Thymus (tissue), 11 donors: ENCODE measurements around the gene TBC1D7. TPM values are rescaled to one million over a fixed set of nuclear protein-coding genes. Genes with fewer than 3 reads are reported as not detected.

Source experiments
- DNase-seq, 9 donors: peaks; one replicate each; pipeline ENCODE4 v3.0.0-alpha.2; 2013; ENCODE audit warnings: low spot score in 9 of 9, low read depth in 6 of 9, missing footprints in 1 of 9
- H3K27ac ChIP-seq, 2 donors: one replicate each; pipeline ENCODE4 v1.5.1; 2013; ENCODE audit warnings: control low read depth in 1 of 2, low read depth in 1 of 2, low read length in 1 of 2, mild to moderate bottlenecking in 1 of 2, moderate library complexity in 1 of 2
- H3K27me3 ChIP-seq, 2 donors: one replicate each; pipeline ENCODE4 v1.5.1; 2013; ENCODE audit warnings: low read length in 1 of 2; ENCODE audit not compliant: control insufficient read depth in 2 of 2, insufficient read depth in 1 of 2
- H3K36me3 ChIP-seq, 2 donors: one replicate each; pipeline ENCODE4 v1.5.1; 2013; ENCODE audit warnings: low read length in 1 of 2, mild to moderate bottlenecking in 1 of 2, moderate library complexity in 1 of 2; ENCODE audit not compliant: control insufficient read depth in 2 of 2, insufficient read depth in 2 of 2
- H3K4me1 ChIP-seq, 2 donors: one replicate each; pipeline ENCODE4 v1.5.1; 2013; ENCODE audit warnings: low read length in 2 of 2; ENCODE audit not compliant: control insufficient read depth in 2 of 2, insufficient read depth in 2 of 2
- H3K4me3 ChIP-seq, 2 donors: one replicate each; pipeline ENCODE4 v1.5.1; 2013; ENCODE audit warnings: low read length in 2 of 2, control low read depth in 1 of 2, mild to moderate bottlenecking in 1 of 2
- H3K9me3 ChIP-seq, 2 donors: one replicate each; pipeline ENCODE4 v1.5.1; 2013; ENCODE audit warnings: low read length in 1 of 2, mild to moderate bottlenecking in 1 of 2; ENCODE audit not compliant: control insufficient read depth in 2 of 2, insufficient read depth in 1 of 2
- WGBS: extraction: QIAGEN DNeasy Blood & Tissue Kit; methylation state at CpG from one replicate; pipeline ENCODE4 v1.1.7; 2013; 5-methylcytosine and 5-hydroxymethylcytosine counted together
- polyA plus RNA-seq: library from polyadenylated mRNA; stranded (reverse); fragments of 200-250 nt; gene quantifications from one replicate; pipeline ENCODE4 v1.2.3, GENCODE V29; 2013
- total RNA-seq: library from RNA; stranded (reverse); fragments of 120-200 nt; gene quantifications from one replicate; pipeline ENCODE4 v1.2.4, GENCODE V29; 2013
- donor health status: healthy.

Gene TBC1D7
- total and polyA plus RNA-seq, 2 donors = 17.1 to 20.6 TPM

DNA sequence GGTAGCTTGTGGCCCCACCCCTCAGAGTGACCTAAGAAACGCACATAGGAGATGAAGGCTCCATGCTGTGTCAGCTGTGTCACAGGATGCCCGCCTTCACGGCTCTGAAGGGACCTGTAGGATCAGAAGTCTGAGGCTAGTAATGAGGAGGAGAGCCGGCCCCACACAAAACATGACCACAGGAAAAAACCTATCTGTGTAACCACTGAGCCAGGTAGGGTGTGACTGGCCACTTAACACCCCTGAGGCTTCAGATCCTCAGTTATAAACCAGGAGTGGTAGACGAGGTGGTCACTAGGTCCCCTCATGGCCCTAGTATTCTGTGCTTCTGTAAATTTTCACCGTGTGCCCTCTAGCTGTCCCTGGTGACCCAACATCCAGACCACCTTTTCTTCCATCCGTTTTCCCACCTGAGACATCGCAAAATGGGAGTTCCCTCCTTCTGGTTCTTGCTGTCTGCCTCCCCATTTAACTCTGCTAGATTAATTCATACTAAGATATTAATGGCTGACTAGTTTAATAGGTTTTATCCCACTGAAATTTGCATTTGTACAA, 52.8 kb downstream of the TBC1D7 start:
- 79% methylated on average over 8 of the region's 8 CpGs for WGBS
- no peaks in the 10 kb centered on the region for H3K36me3 ChIP-seq
- no peak overlapping the region for H3K4me3 ChIP-seq
- H3K27me3 ChIP-seq = peaks cover 0 to 11% of the 10 kb centered on the region in 2 donors
- no peak overlapping the region for H3K27ac ChIP-seq
- H3K4me1 ChIP-seq = peaks cover 0 to 18% of the 10 kb centered on the region in 2 donors
- no peak for DNase-seq
- no peaks in the 10 kb centered on the region for H3K9me3 ChIP-seq

DNA sequence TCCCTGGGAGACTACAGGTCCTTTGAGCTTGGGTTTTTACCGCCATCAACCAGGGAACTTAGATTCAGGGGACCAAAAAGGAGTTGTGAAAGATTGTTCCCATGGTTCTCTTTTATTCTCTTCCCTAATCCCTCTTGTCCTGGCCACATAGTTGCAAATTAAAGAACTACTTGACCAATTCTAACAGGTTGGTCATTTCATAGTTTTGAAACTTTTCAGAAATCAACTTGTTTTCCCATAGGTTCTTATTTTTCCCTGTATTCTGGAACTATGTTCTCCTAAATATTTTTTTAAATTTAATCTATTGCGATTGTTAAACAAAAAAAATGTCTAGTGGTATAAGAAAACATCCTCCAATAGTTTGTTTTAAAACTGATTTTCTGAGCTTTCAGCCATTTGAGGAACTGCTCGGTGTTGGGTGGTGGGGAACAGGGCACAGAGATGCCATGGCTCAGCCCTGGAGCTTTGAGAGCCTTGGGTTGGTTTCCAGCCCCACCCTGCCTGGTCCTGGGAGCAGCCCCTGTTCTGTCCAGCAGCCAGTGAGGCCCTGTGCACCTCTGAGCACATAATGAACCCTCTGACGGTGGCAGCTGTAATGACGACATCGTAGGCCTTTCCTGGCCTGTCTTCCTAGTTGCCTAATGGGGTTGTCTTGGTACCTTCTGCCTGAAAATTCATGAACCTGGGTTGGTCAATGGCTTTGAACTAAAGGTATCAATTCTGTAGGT, 53.5 kb downstream of the TBC1D7 start:
- Histone ChIP-seq H3K27ac (no peak overlapping the region), H3K27me3 (peaks cover 0 to 11% of the 10 kb centered on the region in 2 donors), H3K9me3 (no peaks in the 10 kb centered on the region), H3K4me1 (peaks cover 0 to 13% of the 10 kb centered on the region in 2 donors), H3K4me3 (no peak overlapping the region), H3K36me3 (no peaks in the 10 kb centered on the region)
- WGBS = 75% methylated on average over 6 of the region's 6 CpGs
- no peak for DNase-seq

DNA sequence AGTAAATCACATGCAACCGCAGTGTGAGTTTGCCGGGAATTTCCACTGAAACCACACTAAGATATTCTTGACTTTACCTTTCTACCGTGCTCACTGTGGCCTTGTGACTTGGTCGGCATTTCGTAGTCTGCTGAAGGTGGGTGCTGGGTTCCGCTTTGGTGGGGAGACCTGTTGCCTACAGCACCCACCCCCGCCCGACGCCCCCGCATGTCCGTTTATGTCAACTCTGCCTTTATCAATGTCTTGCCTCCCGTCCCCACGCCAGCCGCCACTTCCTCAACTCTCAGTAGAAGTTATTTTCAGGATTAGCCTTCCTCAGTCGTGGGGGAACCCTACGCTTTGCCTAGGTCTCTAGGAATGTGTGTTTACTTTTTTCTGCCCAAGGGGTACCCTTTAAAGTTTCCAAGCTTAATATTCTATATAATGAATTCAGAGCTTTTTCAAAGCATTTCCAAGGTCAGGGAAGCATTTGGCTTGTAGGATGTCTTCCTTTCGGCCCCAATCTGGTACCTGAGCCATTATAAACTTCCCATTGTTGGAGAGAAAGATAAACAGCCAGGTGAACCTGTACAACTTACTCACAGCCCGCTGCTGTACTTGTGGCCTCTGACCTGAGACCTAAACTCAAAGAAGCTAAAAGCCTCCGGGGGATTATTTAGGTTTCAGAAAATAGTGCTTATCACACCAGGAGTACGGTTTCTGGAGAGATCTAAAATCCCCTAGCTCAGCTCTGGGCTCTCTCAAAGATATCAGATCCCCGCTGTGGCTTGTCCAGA, 54.2 kb downstream of the TBC1D7 start:
- no peak overlapping the region for H3K27ac ChIP-seq
- DNase-seq = peak in 5 of 9 donors; percentile 11 to 54 (median 35)
- H3K36me3 ChIP-seq = no peaks in the 10 kb centered on the region
- WGBS = 18% methylated on average over 21 of the region's 21 CpGs
- H3K9me3 ChIP-seq = no peaks in the 10 kb centered on the region
- peaks cover 0 to 11% of the 10 kb centered on the region in 2 donors for H3K27me3 ChIP-seq
- no peak overlapping the region for H3K4me3 ChIP-seq
- peaks cover 0 to 13% of the 10 kb centered on the region in 2 donors for H3K4me1 ChIP-seq

DNA sequence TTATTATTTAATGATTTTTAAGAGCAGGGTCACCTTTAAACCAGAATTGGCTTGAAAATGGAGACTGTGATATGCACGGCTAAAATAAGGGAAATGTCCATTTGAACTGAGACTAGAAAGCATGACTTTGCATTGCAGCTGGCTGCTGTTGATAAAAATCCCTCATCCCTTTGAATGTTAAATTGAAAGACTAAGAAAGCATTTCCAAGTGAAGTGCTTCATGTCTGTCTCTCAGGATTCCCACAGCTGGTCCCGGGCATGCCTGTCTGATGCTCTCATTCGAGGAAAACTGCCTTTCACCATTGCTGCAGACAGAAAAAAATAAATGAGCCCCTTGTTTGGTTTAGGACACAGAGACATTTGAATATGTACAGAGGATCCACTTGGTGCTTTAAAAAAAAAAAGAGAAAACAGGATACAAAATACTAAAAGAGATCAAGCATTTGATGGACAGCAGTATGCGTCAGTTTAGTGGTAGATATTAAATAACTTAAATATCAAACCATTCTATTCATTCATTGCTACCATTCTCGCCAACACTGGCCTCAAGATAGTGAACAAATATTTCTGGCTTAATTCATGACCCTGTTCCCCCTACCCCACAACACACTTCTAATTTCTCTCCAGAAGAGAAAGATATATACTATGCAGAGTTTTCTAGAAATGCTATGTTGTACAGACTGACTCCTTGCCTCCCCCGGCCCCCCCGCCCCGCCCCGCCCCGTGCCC, 55.0 kb downstream of the TBC1D7 start:
- Histone ChIP-seq H3K9me3 (no peaks in the 10 kb centered on the region), H3K27ac (no peak overlapping the region), H3K36me3 (no peaks in the 10 kb centered on the region), H3K4me1 (peaks cover 0 to 13% of the 10 kb centered on the region in 2 donors), H3K4me3 (no peak overlapping the region), H3K27me3 (peaks cover 0 to 11% of the 10 kb centered on the region in 2 donors)
- DNase-seq = no peak
- WGBS = 22% methylated on average over 10 of the region's 10 CpGs

DNA sequence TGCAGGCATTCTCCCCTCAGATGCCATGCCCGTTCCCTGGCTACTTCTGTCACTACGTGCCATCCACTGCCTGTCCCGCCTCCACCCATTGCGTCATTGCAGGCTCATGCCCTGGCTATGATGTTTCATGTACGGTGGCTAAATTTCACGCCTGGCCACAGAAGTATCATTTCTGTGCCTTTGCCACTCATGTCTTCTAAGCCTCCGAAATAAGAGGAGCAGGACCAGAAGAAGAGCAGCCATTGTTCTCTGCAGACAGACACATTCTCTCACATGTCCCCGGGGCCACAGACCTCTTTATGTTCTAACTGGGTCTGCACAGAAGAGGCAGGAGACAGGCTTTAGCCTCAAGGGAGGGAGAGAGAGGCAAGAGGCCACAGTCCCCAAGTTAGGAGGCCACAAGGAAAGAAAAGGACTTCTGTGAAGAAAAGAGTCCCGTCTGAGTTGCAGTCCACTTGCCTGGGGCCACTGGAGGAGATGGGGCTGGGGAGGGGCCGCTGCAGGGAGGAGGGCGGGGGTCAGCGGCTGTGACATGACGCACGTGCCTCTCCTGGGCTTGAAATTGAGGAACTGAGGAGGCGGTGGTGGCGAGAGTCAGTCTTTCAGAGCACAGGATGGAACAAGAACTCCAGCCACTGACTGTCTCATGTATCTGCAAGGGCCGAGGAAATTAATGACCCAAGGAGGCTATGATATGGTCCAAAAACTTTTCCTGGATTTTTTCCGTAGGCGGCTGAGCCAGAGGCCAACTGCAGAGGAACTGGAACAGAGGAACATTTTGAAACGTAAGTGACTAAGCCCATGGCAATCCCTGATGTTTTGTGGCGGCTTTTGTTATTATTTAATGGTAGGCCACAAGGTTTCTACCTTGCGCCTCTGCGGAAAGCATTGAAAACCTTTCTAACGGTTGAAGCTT, 55.9 kb downstream of the TBC1D7 start:
- Histone ChIP-seq H3K36me3 (no peaks in the 10 kb centered on the region), H3K9me3 (no peaks in the 10 kb centered on the region), H3K27me3 (peaks cover 0 to 11% of the 10 kb centered on the region in 2 donors), H3K4me1 (peaks cover 0 to 9% of the 10 kb centered on the region in 2 donors), H3K27ac (peak overlapping the region in 1 of 2 donors; percentile 40), H3K4me3 (no peak overlapping the region)
- no peak for DNase-seq
- WGBS = 61% methylated on average over 24 of the region's 24 CpGs

DNA sequence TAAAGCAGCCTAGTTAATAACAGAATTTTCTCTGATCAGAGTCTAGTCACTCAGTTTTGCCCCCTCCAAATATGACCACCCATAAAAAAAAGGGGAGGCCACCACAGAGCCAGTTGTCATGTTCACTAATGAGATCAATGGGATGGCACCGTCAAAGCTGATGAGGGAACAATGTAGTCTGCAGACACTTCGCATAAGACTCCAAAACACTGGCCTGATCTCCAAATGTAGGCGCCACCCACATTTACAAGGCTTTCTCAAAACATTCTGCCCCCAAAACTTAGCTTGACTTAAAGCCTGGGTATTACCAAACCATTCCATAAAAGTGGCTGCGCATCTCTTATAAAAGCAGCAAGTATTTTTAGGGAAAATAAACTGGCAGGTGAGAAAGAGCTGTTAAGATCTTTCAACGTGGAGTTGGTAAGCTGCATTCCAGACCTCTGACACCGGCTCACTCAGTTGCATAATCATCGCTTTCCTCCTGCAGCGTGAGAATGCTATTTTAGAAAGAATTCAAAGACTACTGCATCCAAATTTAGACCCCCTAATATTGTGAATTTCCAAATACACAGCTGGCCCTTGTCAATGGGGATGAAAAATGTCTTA, 59.3 kb downstream of the TBC1D7 start:
- Histone ChIP-seq H3K27ac (no peak overlapping the region), H3K4me3 (no peak overlapping the region), H3K36me3 (no peaks in the 10 kb centered on the region), H3K9me3 (peaks cover 0 to 3% of the 10 kb centered on the region in 2 donors), H3K27me3 (peaks cover 0 to 10% of the 10 kb centered on the region in 2 donors), H3K4me1 (peaks cover 0 to 6% of the 10 kb centered on the region in 2 donors)
- DNase-seq = no peak
- WGBS = 89% methylated on average over 8 of the region's 8 CpGs

DNA sequence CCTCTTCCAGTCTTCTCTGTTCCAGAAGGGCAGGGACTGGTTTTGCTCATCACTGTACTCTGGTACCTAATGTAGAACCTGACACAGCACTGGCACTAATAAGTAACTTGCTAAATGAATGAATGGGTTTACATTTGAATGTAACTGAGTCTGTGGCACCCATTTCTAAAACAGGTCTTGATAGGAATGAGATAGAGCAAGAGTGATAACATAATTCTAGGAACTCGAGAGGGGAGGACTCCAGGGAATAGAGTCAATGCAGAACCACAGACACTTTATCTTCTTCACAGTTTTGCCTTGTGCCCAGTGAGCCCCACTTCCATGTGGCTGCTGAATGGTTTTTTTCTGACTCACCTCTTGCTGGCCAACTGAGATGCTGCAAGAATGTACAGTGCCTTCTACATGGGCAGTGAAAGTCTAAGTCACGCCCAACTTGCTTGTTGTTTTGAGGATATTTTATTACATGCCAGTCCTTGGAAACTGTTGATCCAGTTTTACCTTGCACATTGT, 61.1 kb downstream of the TBC1D7 start:
- peaks cover 0 to 2% of the 10 kb centered on the region in 2 donors for H3K27me3 ChIP-seq
- DNase-seq = no peak
- peaks cover 0 to 3% of the 10 kb centered on the region in 2 donors for H3K4me1 ChIP-seq
- H3K36me3 ChIP-seq = no peaks in the 10 kb centered on the region
- H3K4me3 ChIP-seq = no peak overlapping the region
- no peak overlapping the region for H3K27ac ChIP-seq
- WGBS = 91% methylated on average over 2 of the region's 2 CpGs
- H3K9me3 ChIP-seq = peaks cover 0 to 3% of the 10 kb centered on the region in 2 donors

DNA sequence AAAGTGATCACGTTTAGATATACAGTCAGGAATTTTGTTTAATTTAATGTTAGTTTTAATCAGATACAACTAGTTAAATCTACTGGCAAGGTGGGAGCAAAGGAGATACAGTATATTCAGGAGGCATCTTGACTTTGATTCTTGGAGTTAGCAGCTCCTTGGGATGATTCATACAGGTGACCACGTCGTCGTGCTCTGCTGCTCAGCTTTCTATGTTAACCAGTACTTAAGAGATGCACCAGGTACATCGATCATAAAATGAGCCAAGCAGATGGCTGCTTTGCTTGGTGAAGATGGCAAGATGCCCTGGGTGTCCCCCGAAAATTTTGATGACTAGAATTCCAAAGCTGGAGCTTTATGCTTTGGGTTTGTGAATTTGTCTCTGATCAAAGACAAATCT, 64.7 kb downstream of the TBC1D7 start:
- H3K9me3 ChIP-seq = peaks cover 0 to 3% of the 10 kb centered on the region in 2 donors
- H3K36me3 ChIP-seq = no peaks in the 10 kb centered on the region
- no peaks in the 10 kb centered on the region for H3K27me3 ChIP-seq
- WGBS = 96% methylated on average over 6 of the region's 6 CpGs
- H3K4me3 ChIP-seq = no peak overlapping the region
- no peak for DNase-seq
- no peak overlapping the region for H3K27ac ChIP-seq
- H3K4me1 ChIP-seq = peaks cover 7 to 17% of the 10 kb centered on the region in 2 donors
